Hematopoietic multipotent progenitor cell (in vitro differentiated cells): Measurements from ENCODE around the gene GSTM1. TPM values are rescaled to one million over a fixed set of nuclear protein-coding genes. Genes with fewer than 3 reads are reported as not detected.
A peak's percentile ranks its signal among the peaks of the same experiment; 100 is the strongest.
"Not testable (repeated sequence)": the region's sequence is repeated elsewhere in the genome, so short reads cannot be mapped to it uniquely, and the experiment has no call there.

Source experiments
- DNase-seq, 3 donors: peaks; one replicate each; pipeline ENCODE4 v3.0.0-alpha.2; 2011 to 2015; ENCODE audit warnings: low read depth in 2 of 3, low spot score in 2 of 3
- total RNA-seq: library from RNA; depleted of rRNA; stranded (reverse); fragments of >200 nt; gene quantifications from one replicate; pipeline ENCODE4 v1.2.3, GENCODE V29; 2012

Gene GSTM1
- total RNA-seq, 1 donor: not detected

DNA sequence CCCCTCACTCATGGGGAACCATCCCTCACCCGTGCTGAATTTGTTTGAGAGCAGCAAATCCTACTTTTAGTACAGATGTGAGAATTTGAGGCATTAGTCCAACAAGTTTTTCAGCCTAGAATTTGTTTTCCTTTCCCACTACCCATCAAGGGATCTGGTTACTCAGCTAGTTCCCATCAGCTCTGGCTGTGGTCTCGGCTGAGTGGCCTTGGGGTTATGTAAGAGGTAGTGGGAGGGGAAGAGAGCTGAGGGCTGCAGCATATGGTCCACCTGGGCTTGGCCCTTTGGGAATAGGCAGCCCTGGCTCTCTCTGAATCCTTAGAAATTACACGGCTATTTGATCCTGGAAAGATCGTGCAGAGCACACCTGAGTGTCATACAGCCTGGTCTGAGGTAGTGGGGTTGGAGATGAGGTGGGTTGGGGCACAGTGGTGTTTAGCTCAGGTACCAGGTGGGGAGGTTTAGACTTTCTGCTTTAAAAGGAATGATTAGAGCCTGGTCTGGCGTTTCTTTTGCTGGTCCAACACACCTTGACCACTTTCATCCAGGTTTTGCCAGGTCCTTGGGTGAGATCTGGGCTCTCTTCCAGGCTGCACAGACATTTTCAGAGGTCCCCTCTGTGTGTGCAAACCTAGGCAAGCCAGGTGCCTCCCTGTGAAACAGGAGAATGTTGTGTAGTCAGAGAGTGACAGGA is 27.5 kb upstream of the GSTM1 start:
- no peak for DNase-seq

- DNase-seq: not testable (repeated sequence)
Measured at GRCh38 chr1:109660691-109661026, 27.0 kb upstream of the GSTM1 start.

GRCh38 chr1:109661391-109661790 is 26.2 kb upstream of the GSTM1 start:
- DNase-seq: no peak

DNA sequence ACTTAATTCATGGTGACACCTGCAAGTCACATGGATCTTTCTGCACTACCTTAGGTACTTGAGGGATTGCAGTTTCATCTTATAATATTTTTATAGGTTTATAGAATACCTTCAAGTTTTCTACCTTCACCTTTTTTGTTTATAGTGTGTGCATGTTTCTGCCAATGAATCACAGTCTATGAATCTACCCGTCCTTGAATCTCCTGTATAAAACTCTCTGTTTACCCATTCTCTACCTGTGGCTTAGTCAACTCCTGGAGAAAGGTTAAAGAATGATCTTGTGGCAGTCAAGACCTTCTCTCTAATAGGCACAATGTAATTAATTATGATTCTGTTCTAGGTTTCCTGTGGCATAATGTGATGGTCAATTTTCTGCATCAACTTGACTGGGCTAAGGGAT is 22.9 kb upstream of the GSTM1 start:
- DNase-seq: no peak

DNA sequence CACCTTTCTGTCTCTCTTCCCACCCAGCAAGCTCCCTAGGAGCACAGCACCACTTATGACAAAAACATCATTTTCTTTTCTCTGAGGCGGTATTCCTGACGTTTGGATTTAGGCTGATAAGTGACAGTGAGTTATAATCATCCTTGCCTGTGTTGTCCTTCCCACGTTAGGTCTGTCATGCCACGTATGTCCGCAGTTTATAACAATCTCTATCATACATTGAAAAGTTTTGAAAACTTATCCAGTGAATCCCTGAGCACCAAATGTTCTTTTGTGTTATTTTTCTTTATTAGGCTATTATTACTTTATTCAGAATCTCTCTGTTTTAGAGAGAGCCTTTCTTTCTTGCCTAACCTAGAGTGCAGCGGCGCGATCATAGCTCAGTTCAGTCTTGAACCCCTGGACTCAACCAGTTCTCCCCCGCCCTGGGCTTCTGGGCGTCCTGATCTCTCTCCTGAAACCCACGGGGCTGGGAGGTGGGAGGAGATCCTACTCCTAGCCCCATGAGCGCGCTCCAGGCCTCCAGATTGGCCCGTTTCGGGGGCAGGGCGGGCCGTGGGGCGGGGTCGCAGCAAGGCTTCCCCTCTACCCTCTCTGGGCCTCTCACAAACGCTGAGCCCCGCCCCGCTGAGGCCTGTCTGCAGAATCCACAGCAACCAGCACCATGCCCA is 20.0 kb upstream of the GSTM1 start, which contains the start of gene GSTM2:
Gene GSTM2 (plus strand): TSS at position 606 of the 671 bp plus-strand sequence. CDS start 59 bp downstream, at position 665.
- peak; percentile 38 to 87 (median 80) for DNase-seq

DNA sequence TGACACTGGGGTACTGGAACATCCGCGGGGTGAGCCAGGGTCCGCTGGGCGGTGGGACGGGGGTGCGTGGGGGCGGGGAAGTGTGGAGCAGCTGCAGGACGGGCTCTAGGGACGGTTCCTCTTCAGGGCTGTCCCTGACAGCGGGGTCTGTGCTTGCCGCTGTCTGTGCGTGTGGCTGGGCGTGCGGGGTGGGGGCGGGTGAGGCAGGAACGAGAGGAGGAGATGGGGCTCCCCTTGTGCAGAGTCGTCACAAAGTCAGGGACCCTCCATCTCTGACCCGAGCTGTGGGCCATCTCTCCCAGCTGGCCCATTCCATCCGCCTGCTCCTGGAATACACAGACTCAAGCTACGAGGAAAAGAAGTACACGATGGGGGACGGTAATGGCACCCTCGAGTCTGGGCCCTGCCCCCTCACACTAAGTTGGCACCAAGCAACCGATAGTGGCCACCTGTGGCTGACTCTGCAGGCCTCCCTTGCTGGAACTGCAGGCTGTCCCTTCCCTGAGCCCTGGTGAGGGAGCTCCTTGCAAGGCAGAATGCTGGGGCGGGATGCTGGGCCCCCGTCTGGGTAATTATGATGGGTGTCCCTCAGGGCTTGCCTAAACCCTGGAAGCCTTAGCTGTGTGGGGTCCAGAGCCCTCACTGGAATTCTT is 19.4 kb upstream of the GSTM1 start:
- DNase-seq: no peak

DNA sequence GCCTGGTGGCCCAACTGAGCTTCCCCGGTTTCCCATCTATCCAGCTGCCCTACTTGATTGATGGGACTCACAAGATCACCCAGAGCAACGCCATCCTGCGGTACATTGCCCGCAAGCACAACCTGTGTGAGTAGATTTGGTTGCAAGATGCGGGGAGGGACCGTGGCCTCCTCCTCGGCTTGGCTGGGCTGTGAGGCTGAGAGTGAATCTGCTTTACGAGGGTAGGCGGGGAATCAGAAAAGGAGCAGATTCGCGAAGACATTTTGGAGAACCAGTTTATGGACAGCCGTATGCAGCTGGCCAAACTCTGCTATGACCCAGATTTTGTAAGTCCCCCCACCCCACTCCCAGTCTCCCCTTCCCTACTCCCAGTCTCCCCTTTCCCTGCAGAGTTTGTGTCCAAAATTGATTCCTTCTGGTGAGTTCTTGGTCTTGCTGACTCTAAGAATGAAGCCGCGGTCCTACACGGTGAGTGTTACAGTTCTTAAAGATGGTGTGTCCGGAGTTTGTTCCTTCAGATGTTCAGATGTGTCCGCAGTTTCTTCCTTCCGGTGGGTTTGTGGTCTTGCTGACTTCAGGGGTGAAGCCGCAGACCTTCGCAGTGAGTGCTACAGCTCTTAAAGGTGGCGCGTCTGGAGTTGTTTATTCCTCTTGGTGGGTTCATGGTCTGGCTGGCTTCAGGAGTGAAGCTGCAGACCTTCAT is 18.2 kb upstream of the GSTM1 start:
- DNase-seq: peak in 2 of 3 donors; percentile 18 to 59

DNA sequence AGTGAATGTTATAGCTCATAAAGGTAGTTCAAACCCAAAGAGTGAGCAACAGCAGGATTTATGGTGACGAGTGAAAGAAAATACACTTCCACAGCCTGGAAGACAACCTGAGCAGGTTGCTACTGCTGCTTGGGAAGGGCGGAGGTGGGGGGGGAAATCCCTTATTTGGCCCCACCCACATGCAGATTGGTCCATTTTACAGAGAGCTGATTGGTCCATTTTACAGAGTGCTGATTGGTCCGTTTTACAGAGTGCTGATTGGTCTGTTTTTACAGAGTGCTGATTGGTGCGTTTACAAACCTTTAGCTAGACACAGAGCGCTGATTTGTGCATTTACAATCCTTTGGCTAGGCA is 17.7 kb upstream of the GSTM1 start:
- not testable (repeated sequence) for DNase-seq

GRCh38 chr1:109671067-109671466 is 16.6 kb upstream of the GSTM1 start:
- no peak for DNase-seq

DNA sequence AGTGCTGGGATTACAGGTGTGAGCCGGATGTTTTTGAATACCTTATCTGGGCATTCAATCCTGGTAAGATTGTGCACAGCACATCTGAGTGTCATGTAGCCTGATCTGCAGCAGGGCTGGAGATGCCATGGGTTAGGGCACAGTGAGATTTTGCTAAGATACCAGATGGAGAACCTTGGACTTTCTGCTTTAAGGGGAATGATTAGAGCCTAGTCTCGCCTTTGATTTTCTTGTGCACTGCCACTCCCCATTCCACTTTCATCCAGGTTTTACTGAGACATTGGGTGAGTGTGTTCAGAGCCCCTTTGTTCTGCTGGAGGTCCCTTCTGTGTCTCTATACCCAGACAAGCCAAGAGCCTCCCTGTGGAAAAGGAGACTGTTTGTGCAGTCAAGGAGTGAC is 13.8 kb upstream of the GSTM1 start:
- not testable (repeated sequence) for DNase-seq

DNA sequence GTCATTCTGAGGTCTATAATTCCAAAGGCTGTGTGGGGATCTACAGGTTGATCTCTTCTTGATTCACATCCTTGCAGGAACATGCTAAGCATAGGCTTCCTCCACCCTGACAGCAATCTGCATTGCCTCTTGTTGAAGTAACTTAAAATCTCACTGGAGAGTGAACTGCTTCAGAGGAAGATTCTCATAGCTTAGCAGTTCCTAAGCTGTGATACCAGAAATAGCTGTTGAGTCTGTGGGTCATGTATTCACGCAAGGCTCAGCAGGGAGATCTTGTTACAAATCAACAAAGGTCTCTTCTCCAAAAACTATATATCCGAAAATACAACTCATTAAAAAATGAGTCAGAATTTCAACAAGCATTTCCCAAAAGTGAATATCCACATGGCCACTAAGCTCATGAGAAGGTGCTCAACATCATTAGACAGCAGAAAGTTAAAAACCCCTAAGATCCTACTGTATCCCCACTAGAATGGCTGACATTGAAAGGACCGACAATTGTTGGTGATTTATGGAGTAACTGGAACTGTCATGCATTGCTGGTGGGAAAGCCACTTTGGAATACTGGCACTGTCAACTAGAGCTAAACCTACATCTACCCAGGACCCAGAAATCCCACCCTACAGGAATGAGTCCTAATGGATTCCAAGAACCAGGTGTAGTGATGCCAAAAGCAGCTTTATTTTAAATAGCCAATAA is 10.8 kb upstream of the GSTM1 start:
- DNase-seq: not testable (repeated sequence)

DNA sequence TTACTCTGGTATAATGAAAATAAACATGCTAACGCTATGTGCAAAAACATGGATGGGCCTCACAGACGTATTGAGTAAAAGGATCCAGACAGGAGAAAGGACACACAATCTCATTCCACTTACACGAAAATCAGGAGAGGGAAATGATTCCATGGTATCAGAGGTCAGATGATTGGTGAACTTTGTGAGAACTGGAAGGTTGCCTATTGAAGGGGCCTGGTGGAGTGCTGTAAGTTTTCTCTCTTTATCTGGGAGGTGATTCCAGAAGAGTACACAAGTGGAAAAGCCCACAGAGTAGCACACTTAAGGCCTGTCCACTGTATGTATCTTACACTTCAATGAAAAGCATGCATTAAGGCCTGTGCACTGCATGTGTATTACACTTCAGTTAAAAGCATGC is 10.2 kb upstream of the GSTM1 start:
- DNase-seq: no peak

DNA sequence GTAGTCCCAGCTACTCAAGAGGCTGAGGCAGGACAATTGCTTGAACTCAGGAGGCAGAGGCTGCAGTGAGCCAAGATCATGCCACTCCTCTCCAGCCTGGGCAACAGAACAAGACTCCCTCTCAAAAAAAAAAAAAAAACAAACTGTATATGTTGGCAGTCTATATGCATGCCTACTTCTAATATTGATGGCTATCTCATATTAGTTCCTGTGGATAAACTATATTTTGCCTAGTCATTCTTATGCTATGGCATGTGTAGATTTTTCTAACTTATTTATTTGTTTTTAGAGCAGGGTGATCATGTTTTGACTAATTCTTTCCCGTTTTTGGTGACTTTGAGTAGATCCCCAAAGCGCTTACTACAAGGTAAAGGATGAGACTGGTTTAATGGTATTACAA is 9.0 kb upstream of the GSTM1 start:
- not testable (repeated sequence) for DNase-seq

- DNase-seq: not testable (repeated sequence)
Measured at GRCh38 chr1:109684777-109685176, 2.8 kb upstream of the GSTM1 start.

DNA sequence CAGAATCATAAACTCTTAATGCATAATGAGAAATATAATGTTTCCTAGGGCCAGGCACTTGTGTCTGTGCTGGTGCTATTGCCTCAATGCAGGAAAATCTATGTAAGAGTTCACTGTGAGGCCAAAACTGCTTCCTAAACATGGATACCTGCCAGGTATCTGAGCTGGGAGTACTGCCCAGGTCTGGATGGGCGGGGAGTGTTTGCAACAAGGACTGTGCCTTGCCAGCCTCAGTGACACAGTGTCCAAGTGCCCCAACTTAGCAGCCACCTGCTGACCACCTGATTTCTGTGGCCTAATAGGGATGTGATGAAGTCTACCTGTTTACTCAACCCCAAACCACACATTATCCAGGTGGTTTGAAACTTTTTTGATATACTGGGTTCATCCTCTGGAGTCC is 2.2 kb upstream of the GSTM1 start:
- DNase-seq: not testable (repeated sequence)

DNA sequence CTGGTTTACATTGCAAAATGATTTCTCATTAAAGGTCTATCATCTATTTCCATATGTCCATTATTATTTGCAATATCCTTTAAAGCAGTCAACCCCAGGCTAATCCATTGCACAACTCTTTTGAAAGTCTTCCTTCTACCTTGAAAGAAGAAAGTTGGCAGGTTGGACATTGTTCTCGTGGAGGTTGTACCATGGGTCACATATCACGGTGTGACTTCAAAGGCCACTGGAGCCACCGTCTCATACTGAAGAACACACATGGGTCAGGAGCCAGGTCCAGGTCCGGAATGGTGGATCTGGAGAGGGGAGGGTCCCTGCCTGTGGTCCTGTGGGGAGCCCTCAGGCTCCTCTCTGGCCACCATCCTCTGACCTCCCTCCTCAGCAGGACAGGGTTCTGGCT is 1.7 kb upstream of the GSTM1 start:
- DNase-seq: not testable (repeated sequence)

DNA sequence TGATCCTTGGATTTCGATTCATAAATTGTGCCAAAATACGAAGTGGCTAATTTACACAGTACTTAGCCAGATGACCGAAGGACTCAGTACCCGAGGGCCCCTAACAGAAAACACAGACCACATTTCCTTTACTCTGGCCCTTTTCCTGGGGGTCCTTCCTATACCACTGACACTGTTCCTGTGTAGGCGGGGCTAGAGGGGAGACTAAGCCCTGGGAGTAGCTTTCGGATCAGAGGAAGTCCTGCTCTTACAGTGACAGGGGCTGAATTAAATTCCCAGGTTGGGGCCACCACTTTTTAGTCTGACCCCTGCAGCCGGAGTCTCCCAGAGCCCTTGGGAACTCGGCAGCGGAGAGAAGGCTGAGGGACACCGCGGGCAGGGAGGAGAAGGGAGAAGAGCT is 508 bp upstream of the GSTM1 start:
- DNase-seq: not testable (repeated sequence)

- DNase-seq: no peak
Measured at GRCh38 chr1:109689844-109690405, 2.3 kb downstream of the GSTM1 start.

- no peak for DNase-seq
Measured at GRCh38 chr1:109691759-109692158, 4.1 kb downstream of the GSTM1 start.

DNA sequence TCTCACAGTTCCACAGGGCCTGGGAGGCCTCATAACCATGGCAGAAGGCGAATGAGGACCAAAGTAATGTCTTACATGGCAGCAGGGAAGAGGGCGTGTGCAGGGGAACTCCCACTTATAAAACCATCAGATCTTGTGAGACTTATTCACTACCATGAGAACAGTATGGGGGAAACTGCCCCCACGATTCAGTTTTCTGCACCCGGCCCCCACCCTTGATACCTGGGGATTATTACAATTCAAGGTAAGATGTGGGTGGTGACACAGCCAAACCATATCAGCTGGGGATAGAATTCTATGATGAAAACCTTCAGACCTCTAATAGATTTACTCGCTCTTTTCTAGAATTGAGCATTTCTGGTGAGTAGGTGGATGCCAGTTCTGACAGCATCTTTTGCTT is 6.8 kb downstream of the GSTM1 start:
- not testable (repeated sequence) for DNase-seq
